ENCODE measurements around the gene B4GALNT2.

The B4GALNT2 gene

GRCh38 chr17:49198211-49198610 lies 65.6 kb downstream of the B4GALNT2 start:
- DNase-seq (ENCODE audit: low read depth) = no peak
- no peak for TF ChIP-seq CTCF (IDR thresholded peaks at IDR 0.05; ENCODE audit: insufficient read depth, low read depth, low read length, missing control alignments)
- H3K4me3 ChIP-seq (ENCODE audit: low read length) = no peak overlapping the region

GRCh38 chr17:49200423-49201083 lies 68.0 kb downstream of the B4GALNT2 start:
- H3K4me3 ChIP-seq (ENCODE audit: low read length) = no peak overlapping the region
- no peak for DNase-seq (ENCODE audit: low read depth)
- no peak for TF ChIP-seq CTCF (IDR thresholded peaks at IDR 0.05; ENCODE audit: insufficient read depth, low read depth, low read length, missing control alignments)

- no peak overlapping the region for H3K4me3 ChIP-seq (ENCODE audit: low read length)
- peak; percentile 15 for DNase-seq (ENCODE audit: low read depth)
- no peak for TF ChIP-seq CTCF (IDR thresholded peaks at IDR 0.05; ENCODE audit: insufficient read depth, low read depth, low read length, missing control alignments)
These were observed 68.9 kb downstream of the B4GALNT2 start for GRCh38 chr17:49201481-49201927.

- TF ChIP-seq CTCF (IDR thresholded peaks at IDR 0.05; ENCODE audit: insufficient read depth, low read depth, low read length, missing control alignments) = no peak
- DNase-seq (ENCODE audit: low read depth) = no peak
- H3K4me3 ChIP-seq (ENCODE audit: low read length) = no peak overlapping the region
These were observed 71.2 kb downstream of the B4GALNT2 start for GRCh38 chr17:49203796-49204195.

- TF ChIP-seq CTCF (IDR thresholded peaks at IDR 0.05; ENCODE audit: insufficient read depth, low read depth, low read length, missing control alignments) = no peak
- H3K4me3 ChIP-seq (ENCODE audit: low read length) = no peak overlapping the region
- no peak for DNase-seq (ENCODE audit: low read depth)
These were observed 71.9 kb downstream of the B4GALNT2 start for GRCh38 chr17:49204516-49204915.

GRCh38 chr17:49209061-49209571 lies 76.5 kb downstream of the B4GALNT2 start:
- no peak overlapping the region for H3K4me3 ChIP-seq (ENCODE audit: low read length)
- DNase-seq (ENCODE audit: low read depth) = peak; percentile 38
- TF ChIP-seq CTCF (IDR thresholded peaks at IDR 0.05; ENCODE audit: insufficient read depth, low read depth, low read length, missing control alignments) = no peak
